COLO829 (cell line): ENCODE data around the gene CTAGE9.

Source experiments
- DNase-seq: peaks from one replicate; pipeline ENCODE4 v3.0.0; 2012; ENCODE audit warnings: low spot score

Gene CTAGE9

DNA sequence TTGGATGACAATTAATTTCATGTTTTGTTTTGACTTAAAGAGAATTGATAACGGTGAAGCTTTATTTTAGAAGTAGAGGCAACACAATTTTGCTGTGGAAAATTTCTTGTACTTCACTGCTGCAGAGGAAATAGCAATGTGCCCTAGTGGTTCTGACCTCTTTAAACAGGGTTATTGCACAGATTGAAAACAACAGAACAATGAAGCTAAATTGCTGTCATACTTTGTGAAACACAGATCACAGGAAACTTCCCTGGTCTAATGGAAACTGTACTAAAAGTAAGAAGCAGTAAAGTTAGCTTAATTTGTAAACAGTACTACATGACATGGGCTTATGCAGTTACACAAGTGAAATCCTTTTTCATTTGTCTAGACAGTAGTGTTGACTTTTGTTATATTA is 40.9 kb downstream of the CTAGE9 start:
- no peak for DNase-seq

DNA sequence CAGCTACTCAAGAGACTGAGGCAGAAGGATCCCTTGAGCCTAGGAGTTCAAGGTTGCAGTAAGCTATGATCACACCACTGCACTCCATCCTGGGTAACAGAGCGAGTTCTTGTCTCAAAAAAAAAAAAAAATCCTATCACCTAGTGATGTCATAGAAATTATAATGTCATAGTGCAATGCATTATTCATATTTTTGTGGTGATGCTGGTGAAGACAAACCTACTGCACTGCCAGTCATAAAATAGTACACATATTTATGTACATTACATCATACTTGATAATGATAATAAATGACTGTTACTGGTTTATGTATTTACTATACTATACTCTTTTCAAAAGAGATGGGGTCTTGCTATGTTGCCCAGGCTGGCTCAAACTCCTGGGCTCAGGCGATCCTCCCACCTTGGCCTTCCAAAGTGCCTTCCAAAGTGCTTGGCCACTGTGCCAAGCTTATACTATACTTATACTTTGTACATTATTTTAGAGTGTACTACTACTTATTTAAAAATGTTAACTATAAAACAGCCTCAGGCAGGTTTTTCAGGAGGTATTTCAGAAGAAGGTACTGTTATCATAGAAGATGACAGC is 47.1 kb downstream of the CTAGE9 start:
- DNase-seq, result no peak

DNA sequence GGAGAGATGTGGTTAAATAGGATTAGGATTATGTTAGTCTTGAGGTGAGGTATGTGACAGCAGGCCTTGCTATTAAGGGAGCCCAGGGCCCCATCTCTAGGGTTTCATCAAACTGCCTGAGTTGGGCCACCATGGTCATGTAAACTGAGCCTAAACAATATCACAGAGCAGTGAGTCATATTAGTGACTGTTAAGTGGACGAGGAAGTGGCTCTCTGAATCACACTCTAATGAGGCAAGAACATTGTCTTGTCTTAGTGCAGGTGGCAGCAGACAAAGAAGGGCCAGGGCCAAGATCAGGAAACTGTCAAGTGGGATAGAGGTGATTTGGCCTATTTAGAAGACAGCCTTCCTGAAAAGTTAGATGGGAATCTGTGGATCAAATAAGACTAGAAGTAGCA is 50.6 kb downstream of the CTAGE9 start:
- no peak for DNase-seq
